GM21528 (cell line): Measurements from ENCODE around the gene PLD3.
"Not testable (repeated sequence)": the region's sequence is repeated elsewhere in the genome, so short reads cannot be mapped to it uniquely, and the experiment has no call there.

ENCODE experiments used
- ATAC-seq: cut with Tn5 transposase; IDR thresholded peaks from one replicate; pipeline ENCODE4 v1.9.1; 2021; ENCODE audit warnings: mild to moderate bottlenecking, moderate library complexity; ENCODE audit not compliant: unreplicated experiment, low FRiP score

The PLD3 gene

DNA sequence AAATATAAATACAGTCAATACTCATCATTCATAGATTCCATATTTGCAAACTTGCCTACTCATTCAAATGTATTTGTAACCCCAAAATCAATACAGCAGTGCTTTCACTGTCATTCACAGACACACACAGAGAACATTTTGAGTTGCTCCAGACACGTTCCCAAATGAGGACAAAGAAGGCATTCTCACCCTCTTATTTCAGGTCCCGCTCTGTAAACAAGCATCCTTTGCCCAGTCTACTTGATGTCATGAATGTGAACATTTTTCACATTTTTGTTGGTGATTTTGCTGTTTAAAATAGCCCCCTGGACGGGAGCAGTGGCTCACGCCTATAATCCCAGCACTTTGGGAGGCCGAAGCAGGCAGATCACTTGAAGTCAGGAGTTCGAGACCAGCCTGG, 15.8 kb upstream of the PLD3 start:
- no peak for ATAC-seq

GRCh38 chr19:40333083-40333482, 15.4 kb upstream of the PLD3 start:
- ATAC-seq: not testable (repeated sequence)

GRCh38 chr19:40335101-40335500, 13.4 kb upstream of the PLD3 start:
- no peak for ATAC-seq

DNA sequence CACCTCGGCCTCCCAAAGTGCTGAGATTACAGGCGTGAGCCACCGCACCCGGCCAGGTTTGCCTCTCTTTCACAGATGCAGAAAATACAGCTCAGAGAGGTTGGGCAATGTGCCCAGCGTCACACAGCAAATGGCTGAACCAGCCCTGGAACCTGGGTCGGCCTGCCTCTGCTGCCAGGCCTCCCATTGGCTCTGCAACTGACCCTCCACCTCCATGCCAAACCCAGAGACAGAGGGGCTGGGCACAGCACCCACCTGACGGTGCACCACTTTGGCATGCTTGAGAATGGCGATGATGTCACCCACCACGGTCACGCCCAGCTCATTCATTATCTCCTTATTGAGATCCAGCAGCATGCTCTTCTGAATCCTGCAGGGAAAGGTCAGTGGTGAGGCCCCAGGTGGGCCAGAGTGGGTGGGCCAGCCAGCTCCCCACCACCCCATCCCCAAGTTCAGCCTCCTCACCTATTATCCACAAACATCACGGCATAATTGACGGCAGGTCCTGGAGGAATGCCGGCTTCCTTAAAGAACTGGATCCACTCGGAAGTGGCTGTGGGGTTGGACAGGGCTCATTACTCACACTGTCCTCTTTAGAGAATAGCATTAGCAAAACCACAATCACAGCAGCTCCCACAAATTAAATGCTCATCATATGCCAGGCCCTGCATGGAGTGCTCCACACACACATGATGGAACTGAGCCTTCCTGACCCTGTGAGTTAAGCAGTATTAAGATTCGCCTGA, 12.5 kb upstream of the PLD3 start:
- no peak for ATAC-seq

GRCh38 chr19:40336601-40336900, 11.9 kb upstream of the PLD3 start:
- no peak for ATAC-seq

DNA sequence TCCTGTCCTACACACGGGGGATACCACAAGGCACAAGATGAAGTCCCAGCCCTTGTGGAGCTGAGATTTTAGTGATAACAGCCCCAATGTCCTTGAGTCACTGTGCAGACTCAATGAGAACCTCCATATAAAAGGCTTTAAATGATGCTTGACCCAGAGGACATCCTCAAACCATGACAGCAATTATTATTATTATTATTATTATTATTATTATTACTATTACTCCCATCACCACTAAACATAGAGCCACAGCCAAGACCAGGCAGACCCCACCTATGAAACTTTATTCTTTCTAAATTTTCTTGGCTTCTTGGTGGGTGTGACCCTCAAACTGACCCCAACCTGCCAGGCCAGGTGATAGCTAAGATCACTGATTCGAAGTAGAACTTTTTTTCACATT, 11.4 kb upstream of the PLD3 start:
- no peak for ATAC-seq

DNA sequence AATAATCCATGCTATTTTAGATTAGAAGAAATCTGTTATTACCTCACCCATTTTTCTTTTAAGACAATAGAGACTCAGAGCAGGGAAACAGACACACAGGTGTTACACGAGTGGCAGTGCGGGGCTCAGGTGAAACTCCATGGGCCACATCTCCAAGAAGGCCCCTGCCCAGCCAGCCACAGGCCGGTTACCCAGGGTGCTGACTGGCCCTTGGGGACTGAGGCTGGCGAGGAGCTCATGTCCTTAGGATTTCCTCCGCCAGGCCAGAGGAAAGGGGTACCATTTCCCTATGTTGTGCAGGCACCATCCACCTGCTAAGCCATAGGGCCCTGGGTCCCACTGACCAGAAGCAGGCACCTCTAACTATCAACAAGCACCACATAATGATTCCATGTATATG, 10.9 kb upstream of the PLD3 start:
- no peak for ATAC-seq

- no peak for ATAC-seq
These were observed 9.3 kb upstream of the PLD3 start for GRCh38 chr19:40339018-40339728.

DNA sequence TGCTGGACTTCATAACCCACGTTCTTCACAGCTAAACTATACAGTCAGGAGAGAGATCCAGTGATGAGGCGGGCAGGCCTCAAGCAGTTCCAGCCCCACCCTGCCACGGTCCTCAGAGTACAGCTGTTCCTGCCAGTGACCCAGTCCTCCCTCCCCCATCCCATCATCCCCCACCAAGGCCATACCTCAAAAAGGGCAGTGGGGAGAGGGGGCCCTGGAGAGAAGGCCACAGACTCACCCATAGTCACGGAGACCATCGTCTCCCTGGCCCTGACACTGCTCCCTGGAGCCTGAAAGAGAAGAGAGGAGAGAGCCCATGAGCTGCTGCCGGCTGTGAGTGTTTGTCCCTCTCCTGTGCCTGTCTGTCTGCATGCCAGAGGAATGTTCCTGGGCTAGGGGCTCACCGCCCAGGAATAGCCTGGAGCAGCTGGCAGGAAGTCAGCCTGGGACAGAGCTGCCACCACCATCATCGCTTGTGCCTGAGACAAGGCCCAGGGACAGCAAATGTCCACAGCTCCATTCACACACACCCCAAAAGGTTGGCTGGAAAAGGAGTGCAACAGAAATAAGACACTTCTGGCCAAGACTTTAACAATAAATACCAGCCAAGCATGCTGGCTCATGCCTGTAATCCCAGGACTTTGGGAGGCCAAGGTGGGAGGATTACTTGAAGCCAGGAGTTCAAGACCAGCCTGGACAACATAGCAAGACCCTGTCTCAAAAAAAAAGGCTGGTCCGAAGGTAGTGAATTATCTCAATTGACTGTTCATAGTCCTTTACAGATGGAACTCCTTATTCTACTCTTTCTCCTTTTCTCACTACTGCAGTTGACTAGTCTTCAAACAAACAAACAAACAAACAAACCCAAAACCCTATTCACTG, 6.7 kb upstream of the PLD3 start:
- no peak for ATAC-seq

DNA sequence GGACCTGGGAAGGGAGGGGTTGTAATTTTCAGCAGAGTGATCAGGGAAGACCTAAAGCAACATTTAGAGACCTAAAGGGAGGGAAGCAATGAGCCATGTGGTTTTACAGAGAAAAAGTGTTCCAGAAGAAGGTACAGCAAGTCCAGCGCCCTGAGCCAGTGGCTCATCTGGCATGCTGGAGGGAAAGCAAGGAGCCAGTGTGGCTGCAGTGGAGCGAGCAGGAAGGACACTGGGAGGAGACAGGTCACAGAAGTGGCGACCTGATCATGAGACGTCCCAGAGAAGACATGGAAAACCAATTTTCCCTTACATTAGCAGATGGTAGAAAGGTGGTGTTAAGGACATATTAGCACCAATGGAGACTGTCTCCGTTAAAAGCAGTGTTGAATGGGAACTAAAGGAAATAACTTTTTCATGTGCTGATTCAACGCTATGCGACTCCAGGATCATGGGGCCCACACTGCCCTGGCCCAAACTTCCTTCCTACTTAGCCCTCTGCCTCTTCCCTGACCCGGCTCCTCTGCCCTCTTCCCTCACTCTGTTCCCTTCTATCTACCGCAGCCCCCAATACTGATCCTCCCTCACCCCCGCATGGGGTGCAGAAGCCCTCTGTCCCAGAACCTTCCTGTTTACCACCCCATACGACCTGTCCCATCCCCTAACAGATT, 5.7 kb upstream of the PLD3 start:
- ATAC-seq: no peak

GRCh38 chr19:40344422-40344821, 4.1 kb upstream of the PLD3 start:
- no peak for ATAC-seq

DNA sequence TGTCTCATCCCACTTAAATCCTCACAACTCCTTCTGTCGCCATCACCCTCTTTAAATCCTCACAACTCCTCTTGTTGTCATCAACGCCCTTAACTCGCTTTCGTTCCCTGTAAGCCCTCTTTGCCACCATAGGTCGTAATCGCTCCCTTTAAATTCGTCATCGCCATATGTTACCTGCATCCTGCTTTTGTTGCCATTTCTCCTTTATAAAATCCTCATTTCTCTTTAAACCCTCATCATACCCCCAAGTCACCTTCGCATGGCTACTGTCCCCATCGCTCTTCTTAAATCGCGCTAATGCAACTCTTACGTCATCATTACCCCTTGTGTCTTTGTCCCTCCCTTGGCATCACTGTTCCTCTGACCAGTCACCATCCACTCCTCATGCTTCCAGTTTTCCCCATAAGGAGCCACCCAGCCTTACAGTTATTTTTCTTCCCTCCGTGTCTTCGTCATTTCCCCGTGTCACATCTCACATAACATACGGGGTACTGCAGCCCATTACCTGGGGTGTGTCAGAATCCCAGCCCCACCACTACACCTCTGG, 539 bp downstream of the PLD3 start:
- ATAC-seq: peak; percentile 2

- no peak for ATAC-seq
These were observed 7.6 kb downstream of the PLD3 start for GRCh38 chr19:40355975-40356680.

DNA sequence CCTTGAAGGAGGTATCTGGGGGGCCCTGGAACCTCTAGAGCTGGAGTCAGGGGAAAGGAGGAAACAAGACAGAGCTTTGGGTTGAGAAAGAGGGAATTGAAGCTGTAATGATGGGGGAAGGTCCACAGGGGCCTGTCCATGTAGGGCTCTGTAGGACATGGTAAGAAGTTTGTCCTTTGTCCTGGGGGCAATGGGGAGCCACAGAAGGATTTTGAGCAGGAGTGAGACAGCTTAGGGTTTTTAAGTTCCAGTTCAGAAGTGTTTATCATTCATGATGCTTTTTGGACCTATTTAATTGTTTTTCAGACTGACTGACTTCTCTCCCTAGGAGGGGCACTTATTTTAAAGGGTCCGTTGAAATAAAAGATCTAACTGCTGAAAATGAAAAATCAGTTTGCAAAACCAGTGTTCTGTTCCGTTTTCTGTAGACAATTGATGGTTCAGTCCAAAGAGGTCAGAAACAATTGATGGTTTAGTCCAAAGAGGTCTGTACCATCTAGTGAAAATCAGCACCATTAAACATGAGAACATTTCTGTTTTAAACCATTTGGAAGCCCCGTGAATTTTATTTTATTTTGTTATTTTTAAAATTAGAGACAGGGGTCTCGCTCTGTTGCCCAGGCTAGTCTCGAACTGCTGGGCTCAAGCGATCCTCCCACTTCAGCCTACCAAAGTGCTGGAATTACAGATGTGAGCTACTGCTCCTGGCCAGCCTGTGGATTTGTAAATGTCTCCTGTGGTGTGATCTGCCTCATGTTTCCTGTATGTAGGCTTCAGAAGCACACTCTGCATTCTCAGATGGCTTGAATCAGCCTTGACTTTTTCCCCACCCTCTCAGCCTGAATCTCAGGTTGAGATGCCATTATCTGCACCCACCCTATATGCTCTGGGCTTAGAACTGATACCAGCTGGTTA, 8.4 kb downstream of the PLD3 start:
- no peak for ATAC-seq

DNA sequence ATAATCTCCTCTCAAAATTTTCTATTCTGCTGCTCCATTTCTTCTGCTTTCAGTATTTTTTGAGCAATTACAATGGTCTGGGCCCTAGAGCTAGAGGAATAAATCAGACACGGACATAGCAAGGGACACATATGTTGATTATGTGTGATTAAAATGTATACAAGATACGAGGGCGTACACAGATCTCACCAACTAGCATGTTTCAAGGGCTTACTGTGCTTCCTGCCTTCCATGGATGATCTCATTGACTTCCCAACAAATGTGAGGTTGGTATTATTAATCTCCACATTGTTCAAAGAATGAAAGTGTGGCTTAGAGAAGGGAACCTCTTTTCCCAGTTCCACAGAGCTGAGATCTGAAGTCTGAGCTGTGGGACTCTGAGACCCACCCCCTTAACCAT, 9.1 kb downstream of the PLD3 start:
- no peak for ATAC-seq

- ATAC-seq: no peak
These were observed 10.3 kb downstream of the PLD3 start for GRCh38 chr19:40358773-40359172.

DNA sequence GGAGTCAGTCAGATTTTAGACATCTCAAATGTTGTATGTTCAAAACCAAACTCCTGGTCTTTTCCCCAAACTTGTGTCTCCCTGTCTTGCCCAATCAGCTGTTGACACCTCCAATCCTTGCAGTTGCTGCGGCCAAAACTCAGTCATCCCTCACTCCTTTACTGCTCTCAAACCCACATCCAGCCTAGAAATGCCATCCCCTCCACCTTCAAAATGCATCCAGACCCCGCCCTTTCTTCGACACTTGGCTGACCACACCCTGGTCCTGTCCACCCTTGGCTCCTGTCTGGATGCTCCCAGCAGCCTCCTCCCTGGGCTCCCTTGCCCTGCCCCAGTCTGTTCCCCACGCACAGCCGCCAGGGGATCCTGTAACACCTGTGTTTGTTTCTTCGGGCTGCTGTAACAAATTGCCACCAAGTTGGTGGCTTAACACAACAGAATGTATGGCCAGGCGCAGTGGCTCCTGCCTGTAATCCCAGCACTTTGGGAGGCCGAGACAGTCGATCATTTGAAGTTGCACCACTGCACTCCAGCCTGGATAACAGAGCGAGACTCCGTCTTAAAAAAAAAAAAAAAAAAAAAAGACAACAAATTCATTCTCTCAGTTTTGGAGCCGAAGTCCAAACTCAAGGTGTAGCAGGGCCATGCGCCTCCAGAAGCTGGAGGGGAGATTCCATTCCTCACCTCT, 11.7 kb downstream of the PLD3 start:
- ATAC-seq: no peak

DNA sequence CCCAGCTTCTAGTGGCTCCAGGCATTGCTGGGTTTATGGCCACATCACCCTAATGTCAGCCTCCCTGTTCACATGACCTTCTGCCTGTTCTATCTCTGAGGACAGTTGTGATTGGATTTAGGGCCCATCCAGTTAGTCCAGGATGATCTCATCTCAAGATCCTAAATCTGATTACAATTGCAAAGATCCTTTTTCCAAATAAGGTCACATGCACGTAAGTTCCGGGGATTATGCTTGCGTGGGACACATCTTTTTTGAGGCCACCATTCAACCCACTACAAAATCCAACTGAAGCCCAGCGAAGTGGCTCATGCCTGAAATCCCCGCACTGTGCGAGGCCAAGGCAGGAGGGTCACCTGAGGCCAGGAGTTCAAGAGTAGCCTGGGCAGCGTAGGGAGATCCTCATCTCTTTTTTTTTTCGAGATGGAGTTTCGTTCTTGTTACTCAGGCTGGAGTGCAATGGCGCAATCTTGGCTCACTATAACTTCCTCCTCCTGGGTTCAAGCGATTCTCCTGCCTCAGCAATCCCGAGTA, 12.3 kb downstream of the PLD3 start:
- ATAC-seq: no peak
